ENCODE measurements around the gene CDH24.

DNA sequence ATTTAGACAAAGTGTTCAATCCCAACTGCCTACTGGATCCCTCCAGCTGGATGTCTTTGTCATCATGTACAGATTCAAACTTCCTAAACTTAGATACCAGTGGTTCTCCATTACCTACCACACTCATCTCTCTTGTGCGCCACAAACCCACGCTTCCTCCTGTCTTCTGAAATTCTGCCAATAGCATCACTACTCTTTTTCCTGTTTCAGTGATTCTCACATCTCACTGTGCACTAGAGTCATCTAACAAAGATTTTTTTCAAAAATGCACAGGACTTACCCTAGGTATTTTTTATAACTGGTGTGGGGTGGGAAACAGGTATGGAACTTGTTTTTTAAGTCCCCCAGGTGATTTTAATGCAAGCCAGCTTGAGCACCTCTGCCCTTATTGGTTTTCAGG is 28.5 kb downstream of the CDH24 start:
- TF ChIP-seq CTCF (IDR thresholded peaks at IDR 0.05; ENCODE audit: borderline replicate concordance, extremely low read depth, low read length, poor library complexity, severe bottlenecking) (no peak), EZH2 (IDR thresholded peaks at IDR 0.05; ENCODE audit: borderline replicate concordance, low read depth, low read length, severe bottlenecking) (no peak)
